HG02852 (cell line): Measurements from ENCODE around the gene EGR4.
"Not testable (repeated sequence)": the region's sequence is repeated elsewhere in the genome, so short reads cannot be mapped to it uniquely, and the experiment has no call there.

Experiments
- ATAC-seq: cut with Tn5 transposase; IDR thresholded peaks from one replicate; pipeline ENCODE4 v1.9.1; 2021; ENCODE audit warnings: mild to moderate bottlenecking, moderate library complexity; ENCODE audit not compliant: unreplicated experiment

Gene EGR4

DNA sequence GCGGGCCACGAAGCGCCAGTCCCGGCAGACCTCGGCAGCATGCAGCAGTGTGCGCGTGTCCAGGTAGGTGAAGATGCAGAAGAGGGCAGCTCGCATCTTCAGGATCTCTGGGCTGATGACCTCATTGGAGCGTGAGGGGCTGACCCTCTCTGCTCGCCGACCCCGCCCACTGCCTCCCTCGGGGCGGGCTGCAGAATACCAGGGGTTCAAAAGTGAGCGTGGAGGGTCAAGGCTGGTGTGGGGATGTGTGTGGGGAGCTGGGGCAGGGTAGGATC, 29.1 kb downstream of the EGR4 start:
- no peak for ATAC-seq

DNA sequence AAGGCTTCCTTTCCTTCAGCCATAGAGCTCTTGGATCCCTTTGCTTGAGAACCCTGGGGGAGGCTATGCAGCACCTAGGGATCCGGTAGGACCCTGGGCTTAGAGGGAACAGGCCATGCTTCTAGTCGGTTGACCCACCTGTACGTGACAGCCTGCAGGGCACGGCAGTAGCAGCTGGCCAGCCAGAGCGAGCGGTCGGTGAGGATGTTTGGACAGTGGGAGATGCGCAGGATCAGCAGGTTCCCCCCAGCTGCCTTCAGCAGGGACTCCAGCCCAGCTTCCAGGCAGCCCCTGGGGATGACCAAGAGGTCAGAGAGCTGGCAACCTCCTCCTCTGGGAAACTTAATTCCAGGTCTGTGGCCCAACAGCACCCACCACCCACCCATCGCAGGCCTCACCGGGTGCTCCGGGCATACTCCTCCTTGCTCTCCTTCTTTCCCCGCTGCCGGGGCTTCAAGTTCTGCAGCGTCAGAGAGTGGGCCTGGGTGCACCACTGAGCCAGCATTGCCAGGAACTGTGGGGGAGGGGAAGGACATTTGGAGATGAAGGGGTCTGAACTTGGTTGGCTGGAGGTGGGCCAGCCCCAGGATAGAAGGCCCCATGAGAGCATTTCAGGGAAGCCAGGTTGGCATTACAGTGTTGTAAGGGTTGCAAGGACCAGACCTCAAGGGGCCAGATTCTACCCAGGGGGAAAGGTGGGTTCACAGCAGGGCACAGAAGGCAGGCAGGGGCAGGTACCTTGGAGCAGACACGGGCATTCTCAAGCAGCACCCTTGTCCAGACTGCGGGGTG, 29.6 kb downstream of the EGR4 start:
- no peak for ATAC-seq

DNA sequence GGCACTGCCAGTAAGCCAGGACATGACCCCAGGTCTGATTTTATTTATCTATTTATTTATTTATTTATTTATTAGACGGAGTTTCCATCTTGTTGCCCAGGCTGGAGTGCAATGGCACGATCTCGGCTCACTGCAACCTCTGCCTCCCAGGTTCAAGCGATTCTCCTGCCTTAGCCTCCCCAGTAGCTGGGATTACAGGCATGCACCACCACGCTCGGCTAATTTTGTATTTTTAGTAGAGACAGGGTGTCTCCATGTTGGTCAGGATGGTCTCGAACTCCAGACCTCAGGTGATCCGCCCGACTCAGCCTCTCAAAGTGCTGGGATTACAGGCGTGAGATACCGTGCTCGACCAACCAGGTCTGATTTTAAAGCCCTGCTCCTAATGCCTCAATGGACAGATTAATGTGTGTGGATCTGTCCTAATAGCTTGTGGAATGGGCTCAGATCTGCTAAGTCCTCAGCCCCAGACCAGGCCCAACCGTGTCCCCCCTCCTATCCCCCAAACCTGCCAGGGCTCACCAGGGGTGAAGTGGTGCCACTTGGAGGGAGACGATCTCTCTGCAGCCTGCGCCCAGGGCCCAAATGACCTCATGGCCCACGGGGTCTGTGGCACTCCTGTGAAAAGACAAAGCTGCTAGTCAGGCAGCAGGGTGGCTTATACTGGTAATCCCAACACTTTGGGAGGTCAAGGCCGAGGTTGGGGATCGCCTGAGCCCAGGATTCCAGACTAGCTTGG, 30.5 kb downstream of the EGR4 start:
- ATAC-seq: not testable (repeated sequence)

DNA sequence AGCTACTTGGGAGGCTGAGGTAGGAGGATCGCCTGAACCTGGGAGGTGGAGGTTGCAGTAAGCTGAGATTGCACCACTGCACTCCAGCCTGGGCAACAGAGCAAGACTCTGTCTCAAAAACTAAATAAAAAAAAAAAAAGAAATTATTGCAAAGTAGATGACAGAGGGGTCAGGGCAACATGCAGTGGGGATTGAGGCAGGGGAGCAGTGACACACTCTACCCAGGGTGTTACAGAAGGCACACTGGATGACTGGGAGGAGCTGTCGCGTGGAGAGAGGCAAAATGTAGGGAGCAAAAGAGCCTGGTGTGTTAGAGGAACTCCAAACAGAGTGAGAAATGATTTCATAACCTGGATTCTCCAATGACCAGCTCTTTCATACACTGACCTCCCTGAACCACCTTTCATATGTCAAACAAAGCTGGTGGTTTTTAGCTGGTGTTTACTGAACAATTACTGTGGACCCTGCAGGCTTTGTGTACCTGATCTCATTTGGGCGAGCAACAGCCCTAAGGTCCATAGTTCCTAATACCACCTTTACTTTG, 31.2 kb downstream of the EGR4 start:
- no peak for ATAC-seq

DNA sequence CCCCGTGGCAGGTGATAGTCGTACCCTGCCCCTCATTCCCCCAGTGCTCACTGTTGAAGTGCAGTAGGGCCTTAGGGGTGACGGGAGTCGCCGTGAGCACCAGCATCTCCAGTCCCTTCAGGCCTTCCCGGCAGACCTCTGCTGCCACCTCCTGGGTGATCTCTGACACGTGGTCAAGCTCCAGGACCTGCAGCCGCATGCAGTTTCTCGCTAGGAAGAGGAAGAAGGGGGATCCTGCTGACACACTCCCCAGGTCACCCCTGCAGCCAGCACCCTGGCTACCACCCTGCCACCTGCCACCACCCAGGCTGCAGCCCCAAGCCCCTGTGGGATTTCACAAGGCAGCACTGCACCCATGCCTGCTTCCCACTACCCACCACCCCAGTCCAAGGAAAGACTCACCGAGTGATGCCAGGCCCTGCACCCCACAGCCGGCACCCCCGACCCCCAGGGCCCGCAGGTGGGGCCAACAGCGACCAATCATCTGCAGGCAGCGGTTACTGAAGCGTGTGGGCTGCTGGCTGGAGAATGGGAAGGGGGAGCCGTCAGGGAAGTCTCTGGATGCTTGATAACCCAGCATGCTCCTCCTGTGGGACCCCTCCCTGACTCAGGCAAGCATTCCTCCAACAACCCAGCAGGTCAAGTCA, 32.9 kb downstream of the EGR4 start:
- ATAC-seq: no peak

DNA sequence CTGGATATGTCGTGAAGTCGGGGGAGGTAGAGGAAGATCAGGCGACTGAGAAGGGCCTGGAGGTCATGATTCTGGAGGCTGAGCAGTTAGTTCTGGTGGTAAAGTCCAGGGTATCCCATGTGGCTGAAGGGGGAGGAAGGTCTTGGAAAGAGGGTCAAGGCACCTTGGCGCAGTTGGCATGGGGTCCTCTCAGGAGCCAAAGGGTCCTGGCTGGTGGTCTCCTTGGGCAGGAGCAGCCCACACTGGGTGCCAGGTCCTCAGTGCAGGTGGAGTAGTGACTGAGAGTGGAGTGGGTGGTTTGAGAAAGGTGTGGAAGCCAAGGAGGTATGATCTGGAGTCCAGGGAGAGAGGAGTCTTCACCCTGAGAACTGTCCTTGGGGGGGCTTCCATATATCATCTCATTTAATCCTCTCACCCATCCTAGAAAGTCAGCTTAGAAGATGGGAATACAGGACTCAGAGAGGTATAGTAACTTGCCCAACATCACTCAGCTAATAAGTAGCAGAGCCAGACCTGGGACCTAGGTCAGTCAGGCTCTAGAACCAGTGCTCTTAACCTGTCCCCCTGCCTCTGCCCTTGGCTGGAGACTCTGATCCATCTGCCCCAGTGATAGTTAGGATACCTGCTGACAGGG, 33.5 kb downstream of the EGR4 start:
- no peak for ATAC-seq

DNA sequence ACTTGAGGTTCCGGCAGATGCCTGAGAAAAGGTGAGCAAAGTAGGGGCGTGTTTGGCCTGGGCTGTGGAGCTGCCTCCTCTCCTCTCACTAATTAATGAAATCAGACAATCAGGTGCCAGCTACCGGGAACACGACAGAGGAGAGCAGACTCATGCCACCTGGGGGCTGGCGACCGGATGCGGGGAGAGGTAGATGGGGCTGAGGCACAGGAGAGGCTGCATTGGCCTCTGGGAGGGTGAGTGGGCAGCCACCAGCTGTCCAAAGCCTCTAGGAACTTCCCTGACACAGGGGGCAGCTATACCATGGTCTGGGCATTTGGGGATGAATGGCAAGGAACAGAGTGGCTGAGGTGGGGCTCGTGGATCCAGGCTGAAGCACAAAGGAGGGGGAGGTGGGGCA, 34.1 kb downstream of the EGR4 start:
- ATAC-seq: no peak

DNA sequence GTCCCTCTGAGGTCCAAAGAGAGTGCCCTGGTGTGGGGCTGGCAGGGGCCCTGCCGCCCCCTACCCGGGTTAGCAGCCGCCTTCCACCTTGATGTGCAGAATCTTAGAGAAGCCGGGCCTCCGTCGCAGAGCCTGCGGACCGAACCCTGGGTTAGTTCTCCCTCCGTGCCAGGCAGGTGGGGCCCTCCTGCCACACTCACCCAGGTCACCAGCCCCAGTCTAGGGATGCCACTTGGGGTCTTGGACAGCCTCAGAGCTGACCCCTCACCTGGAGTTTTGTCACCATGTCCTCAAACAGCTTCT, 34.5 kb downstream of the EGR4 start:
- ATAC-seq: no peak

DNA sequence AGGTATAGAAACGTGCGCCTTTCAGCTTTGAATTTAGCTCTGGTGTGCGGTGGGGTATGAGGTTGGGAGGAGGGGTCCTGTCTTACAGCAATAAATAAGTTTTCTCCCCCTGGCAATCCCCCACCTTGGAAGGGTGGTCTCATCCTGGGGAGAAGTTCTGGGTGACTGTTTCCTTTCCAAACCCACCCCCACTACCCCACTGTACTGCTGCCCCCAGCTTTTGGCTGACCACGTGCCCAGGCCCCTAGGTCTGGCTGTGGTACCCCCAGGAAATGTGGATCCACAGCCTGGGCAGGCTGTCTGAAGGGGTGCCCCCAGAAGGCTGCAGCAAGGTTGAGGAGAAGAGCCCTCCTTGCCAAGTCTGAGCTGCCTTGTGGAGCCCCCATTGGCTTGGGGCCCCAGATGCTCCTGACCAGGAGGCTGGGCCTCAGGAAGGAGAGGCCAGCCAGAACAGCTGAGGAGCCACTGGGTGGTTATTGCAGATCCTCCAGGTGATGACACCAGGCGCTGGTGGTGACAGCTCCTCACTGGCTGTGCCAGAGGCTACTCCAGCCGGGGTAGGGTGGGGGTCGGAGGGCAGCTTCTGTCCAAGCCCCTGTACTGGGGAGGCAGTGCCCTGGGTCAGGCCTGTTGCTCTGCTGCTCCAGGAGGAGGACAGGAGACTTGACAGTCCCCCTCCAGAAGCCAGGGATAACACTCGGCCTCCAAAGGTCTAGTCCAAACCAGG, 35.0 kb downstream of the EGR4 start:
- no peak for ATAC-seq

DNA sequence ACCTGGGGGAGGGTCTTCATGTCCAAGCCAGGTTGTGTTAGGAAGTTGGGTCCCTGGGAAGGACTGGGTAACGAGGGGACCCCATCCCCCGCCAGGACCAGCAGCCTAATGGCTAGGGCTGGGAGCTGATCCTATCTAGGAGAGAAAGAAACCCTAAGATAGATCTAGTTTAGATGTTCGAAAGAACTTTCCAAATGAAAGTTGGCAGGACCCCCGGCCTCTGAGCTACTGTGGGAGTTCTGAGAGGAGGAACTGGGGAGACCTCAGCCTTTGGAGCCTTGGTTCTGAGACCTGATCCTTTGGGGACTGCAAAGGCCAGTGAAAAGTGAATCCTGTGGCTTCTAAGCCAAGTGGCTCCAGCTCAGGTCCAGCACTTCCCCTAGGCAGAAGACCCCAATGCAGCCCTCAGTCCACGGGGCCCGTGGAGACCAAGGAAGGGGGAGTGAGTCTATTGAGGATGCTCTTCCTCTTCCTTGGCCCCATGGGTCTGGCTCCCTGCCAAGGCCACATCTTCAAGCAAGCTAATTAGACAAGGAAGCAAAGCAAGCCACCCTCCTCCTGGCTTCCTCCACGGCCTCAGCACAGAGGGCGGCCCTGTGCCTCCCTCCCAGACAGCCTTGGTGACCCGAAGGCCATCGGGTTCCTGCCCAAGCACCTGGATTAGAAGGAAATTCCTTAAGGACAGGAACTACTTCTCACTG, 35.8 kb downstream of the EGR4 start:
- ATAC-seq: no peak

DNA sequence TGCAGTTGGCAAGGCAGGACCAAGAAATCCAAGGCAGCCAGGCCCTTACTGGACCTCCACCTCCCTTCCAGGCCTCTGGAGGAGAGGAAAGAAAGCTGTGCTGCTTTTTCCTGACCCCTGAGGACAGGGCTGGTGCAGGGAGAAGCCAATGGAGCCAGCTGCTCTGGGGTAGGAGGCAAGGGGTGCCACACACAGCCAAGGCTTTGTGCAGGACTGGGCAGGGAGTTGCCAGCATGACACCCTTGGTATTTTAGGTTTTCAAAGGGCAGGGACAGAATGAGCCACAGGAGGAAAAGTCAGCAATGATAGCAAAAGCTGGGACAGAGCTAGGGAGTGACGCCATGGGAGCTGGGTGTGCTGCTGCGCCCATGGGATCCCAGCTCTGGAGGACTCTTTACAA, 36.3 kb downstream of the EGR4 start:
- no peak for ATAC-seq

DNA sequence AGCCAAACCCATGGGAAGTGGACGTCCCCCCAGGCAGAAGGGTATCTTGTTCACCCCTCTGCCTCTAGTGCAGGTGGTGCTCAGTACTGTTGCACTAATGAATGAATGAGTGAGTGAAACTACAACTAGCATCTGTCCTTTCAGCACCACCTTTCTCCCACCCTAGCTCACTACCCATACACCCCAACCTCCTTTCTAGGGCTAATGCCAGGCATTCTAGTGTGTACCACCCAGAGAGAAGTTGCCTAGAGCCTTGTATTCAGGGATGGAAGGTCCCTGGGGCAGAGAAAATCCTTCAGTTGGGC, 36.8 kb downstream of the EGR4 start:
- ATAC-seq: no peak

DNA sequence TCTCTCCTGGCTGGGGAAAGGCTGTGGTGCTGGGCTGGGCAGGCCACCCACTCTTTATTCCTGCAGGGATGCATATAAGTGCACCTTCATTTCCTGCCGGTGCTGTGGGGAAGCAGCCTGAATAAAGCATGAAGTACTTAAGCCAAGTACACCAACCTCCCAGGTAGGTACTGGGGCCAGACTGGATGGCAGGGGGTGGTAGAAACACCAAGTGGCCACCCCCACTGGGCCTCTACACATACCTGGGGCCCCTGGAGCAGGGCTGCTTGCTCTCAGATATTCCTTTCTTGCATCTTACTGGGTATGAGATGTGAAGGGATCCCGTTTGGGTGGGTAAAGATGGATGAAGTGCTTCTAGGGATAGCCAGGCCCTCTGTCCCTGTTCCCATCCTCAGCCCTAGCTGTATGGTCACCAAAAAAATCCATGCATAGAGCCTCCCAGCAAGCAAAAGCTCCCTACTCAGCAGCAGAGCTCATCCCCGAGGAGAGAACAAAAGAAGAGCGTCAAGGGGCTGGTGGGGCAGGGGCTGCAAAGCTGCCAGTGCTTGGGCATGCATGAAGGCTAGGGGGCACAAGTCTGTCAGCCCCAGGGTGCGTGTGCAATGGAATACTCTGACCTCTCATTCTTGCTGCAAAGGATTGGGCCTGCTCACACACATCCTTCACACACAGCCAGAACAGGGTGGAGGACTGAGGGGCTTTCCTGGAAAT, 37.3 kb downstream of the EGR4 start:
- no peak for ATAC-seq

DNA sequence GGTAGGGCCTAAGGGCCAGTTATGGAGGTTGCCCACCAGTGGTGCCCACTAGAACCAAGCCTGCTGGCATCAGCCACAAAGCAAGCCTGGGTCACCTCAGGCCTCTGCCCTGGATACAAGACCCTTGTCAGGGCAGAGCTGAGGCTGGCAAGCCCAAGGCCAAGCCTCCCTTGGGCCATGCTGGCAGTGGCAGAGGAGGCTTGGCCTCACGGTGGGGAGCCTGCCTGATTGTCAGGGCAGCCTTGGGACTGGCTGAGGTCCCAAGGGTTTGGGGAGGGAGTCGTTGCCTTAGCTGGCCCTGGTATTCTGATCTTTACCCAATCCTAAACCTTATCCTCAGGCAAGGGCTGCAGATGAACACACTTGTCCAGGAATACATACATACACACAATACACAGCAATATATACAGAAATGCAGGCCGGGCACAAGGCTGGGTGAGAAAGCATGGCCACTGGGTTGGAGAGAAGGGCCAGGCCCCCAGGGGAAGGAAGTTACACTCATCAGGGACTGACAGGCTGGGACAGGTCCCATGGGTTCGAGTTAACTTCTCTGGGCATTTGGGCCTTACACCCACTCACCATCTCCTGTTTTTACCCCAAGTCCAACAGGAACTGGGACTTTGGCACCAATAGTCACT, 38.2 kb downstream of the EGR4 start:
- no peak for ATAC-seq

DNA sequence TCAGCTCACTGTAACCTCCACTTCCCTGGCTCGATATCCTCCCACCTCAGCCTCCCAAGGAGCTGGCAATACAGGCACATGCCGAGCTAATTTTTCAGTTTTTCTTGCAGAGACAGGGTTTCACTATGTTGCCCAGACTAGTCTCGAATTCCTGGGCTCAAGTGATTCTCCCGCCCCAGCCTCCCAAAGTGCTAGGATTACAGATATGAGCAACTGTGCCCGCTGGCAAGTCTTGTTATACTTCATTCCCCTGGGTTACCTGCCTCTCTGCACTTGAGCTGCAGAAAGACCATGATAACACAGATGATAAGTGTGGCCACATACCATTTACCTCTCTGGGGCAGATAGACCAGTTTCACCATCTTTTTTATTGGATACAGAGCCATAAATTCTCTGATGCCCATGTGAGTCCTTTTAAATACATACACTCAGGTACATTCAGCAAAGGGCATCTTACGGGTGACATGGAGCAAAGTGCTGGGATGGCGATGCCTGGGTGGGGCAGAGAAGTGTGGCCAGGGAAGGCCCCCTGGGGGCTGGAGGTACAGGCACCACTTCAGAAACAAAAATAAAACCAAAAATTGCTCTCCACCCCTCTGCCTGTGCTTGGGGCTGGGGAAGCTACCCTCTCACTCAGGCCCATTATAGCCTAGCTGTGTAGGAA, 38.9 kb downstream of the EGR4 start:
- ATAC-seq: no peak

DNA sequence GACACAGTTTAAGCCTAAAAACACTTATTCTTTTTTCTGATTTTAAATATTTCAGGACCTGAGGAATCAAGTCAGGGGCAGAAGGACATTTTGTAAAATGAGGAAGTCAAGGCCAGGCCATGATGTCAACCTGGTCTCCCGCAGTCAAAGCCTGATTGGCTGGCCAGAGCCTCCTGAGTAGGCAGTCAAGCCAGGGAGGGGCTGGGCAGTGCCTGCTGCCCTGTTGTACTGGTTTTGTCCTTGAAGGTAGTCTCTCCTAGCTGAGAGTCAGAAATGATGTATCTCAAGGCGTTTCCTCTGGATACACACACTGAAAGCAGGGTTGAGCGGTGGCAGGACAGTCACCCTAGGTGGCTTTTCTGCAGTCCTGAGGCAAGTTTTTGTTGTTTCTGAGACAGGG, 39.4 kb downstream of the EGR4 start:
- no peak for ATAC-seq

DNA sequence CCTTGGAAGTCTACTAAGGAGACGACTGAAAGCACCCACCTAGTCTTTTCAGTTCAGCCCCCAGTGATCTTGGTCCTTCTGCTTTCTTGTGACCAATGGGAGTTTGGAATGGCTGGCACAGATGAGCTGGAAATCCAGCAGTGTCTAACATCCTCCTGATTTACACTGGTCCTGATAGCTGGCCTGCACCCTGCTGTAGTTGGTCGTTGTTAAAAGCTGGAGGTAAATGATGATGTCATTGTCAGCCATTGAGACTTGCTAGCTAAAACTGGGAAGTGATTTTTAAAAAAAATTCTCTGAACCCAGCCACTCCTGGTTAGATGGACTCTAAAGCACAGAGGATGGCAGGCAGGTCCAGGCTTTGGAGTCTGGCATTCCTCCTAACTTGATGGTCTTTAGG, 39.9 kb downstream of the EGR4 start:
- ATAC-seq: no peak

DNA sequence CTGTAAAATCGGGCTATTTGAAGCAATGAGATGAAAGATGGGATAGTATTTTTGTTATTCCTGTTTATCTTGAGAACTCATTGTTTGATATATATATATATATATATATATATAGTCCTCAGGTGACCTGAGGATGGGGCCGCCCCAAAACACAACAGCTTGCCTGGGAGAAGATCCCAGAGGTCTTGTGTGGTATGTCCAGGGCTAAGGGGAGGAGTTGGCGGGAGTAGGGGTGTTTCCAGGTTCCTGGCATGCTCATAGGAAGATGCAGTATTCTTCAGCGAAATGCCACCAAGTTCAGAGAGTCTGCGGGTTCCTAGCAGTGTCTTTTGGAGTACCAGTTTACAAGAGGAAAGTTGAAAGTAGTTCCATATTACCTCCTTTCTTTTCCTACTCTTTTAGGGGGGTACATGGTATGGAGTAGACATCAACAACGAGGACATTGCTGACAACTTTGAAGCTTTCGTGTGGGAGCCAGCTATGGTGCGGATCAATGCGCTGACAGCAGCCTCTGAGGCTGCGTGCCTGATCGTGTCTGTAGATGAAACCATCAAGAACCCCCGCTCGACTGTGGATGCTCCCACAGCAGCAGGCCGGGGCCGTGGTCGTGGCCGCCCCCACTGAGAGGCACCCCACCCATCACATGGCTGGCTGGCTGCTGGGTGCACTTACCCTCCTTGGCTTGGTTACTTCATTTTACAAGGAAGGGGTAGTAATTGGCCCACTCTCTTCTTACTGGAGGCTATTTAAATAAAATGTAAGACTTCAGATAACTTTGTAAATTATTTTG, 40.9 kb downstream of the EGR4 start:
- ATAC-seq: no peak
